Panc1 (cell line): ENCODE data around the gene AGPAT1. TPM values are rescaled to one million over a fixed set of nuclear protein-coding genes. Genes with fewer than 3 reads are reported as not detected.

ENCODE experiments used
- ATAC-seq: fragments of 200-7000 bp; cut with Tn5 transposase; 2 replicates; pipeline ENCODE4 v1.9.1; 2020; ENCODE audit warnings: mild to moderate bottlenecking, moderate library complexity
- BruUV-seq: library from RNA; stranded (reverse); fragments of 400-500 nt; replicated peaks from 2 replicates; lab custom pipeline; 2021; lab: Mats Ljungman, UMichigan
- CTCF ChIA-PET: fragments of 300-600 bp; sonication (Branson Sonifier 250); formaldehyde crosslinking; loops from one replicate; lab custom pipeline; 2022; ENCODE audit warnings: antibody characterized with exemption; lab: Charles Lee
- POLR2A ChIA-PET: fragments of 300-600 bp; sonication (Branson Sonifier 250); formaldehyde crosslinking; loops from one replicate; lab custom pipeline; 2022; ENCODE audit warnings: antibody characterized with exemption; lab: Charles Lee
- DNase-seq: peaks from one replicate; pipeline ENCODE4 v3.0.0-alpha.2; 2010; ENCODE audit warnings: low read depth, low spot score
- H3K27ac ChIP-seq: 2 replicates; pipeline ENCODE4 v1.5.1; 2011; ENCODE audit warnings: mild to moderate bottlenecking, low read length, inconsistent platforms
- H3K27me3 ChIP-seq: fragments of 200-500 bp; sonication (Bioruptor generic); 2 replicates; pipeline ENCODE4 v1.6.0; 2014; ENCODE audit warnings: low read length, inconsistent platforms; ENCODE audit not compliant: control insufficient read depth, insufficient read depth
- H3K36me3 ChIP-seq: fragments of 200-500 bp; sonication (Bioruptor generic); 2 replicates; pipeline ENCODE4 v1.5.1; 2014; ENCODE audit warnings: inconsistent platforms, mild to moderate bottlenecking, low read length, moderate library complexity; ENCODE audit not compliant: control insufficient read depth, insufficient read depth
- H3K4me1 ChIP-seq: 2 replicates; pipeline ENCODE4 v1.5.1; 2011; ENCODE audit warnings: inconsistent platforms, mild to moderate bottlenecking, low read length, moderate library complexity; ENCODE audit not compliant: control insufficient read depth, insufficient read depth
- H3K4me3 ChIP-seq, 2 experiments: 2 replicates each; pipeline ENCODE4 v1.5.1; 2011 to 2012; ENCODE audit warnings: low read depth in 2 of 2, low read length in 2 of 2, mild to moderate bottlenecking in 2 of 2, inconsistent platforms in 1 of 2, moderate library complexity in 1 of 2
- H3K9me3 ChIP-seq: fragments of 200-500 bp; sonication (Bioruptor generic); 2 replicates; pipeline ENCODE4 v1.5.1; 2014; ENCODE audit warnings: low read depth, mild to moderate bottlenecking, inconsistent platforms, low read length, moderate library complexity; ENCODE audit not compliant: control insufficient read depth, insufficient read depth
- CTCF ChIP-seq: fragments of 450-650 bp; IDR thresholded peaks from 2 replicates; pipeline ENCODE4 v1.5.1; 2017; ENCODE audit warnings: mild to moderate bottlenecking
- POLR2AphosphoS5 ChIP-seq: IDR thresholded peaks from 2 replicates; pipeline ENCODE4 v1.6.1; 2012; ENCODE audit warnings: mild to moderate bottlenecking, low read depth, low read length, moderate library complexity
- REST ChIP-seq, 2 experiments: IDR thresholded peaks; 2 replicates each; pipeline ENCODE4 v1.6.1; 2011 to 2012; ENCODE audit warnings: low read depth in 2 of 2, control low read depth in 1 of 2, low read length in 1 of 2, mild to moderate bottlenecking in 1 of 2, moderate library complexity in 1 of 2; ENCODE audit not compliant: insufficient read depth in 1 of 2
- SIN3A ChIP-seq: IDR thresholded peaks from 2 replicates; pipeline ENCODE4 v1.6.1; 2012; ENCODE audit warnings: low read depth, mild to moderate bottlenecking, low read length, moderate library complexity, borderline replicate concordance; ENCODE audit not compliant: insufficient read depth
- TCF7L2 ChIP-seq: IDR thresholded peaks from 2 replicates; pipeline ENCODE4 v1.6.1; 2011; ENCODE audit warnings: mild to moderate bottlenecking, low read depth, low read length, inconsistent platforms
- in situ Hi-C: cut with HindIII; loops from 2 replicates; pipeline ENCODE4 v1.10.0; 2016; ENCODE audit warnings: low sequenced_read_pairs, low pct_unique_long_range_greater_than_20kb
- intact Hi-C: fragments of 100-400 bp; cut with micrococcal nuclease; formaldehyde crosslinking; loops from one replicate; pipeline ENCODE4 v1.10.0; 2022; ENCODE audit not compliant: unreplicated experiment
- total RNA-seq: library from RNA; stranded (reverse); gene quantifications from one replicate; pipeline ENCODE4 v1.2.1, GENCODE V29; 2021; ENCODE audit not compliant: unreplicated experiment

The AGPAT1 gene
- total RNA-seq, 1 experiment from 2014 or later = 88.4 TPM

GRCh38 chr6:32167761-32168262, 8.1 kb downstream of the AGPAT1 start:
- DNase-seq (no peak), ATAC-seq (no peak)
- in situ Hi-C loops (no loop called here), intact Hi-C loops (no loop called here)
- H3K9me3 ChIP-seq = no peaks in the 10 kb centered on the region
- peaks cover under 1% of the 10 kb centered on the region; the same call in 1 of the 2 replicates for H3K4me1 ChIP-seq
- H3K4me3 ChIP-seq = no peak overlapping the region
- H3K36me3 ChIP-seq = 0 out of 2 replicates have a peak, but pooled peaks cover 2% of the 10 kb centered on the region
- TF ChIP-seq TCF7L2 (no peak), SIN3A (no peak), CTCF (no peak), POLR2AphosphoS5 (no peak), REST (IDR thresholded peaks at IDR 0.05; ENCODE audit: insufficient read depth in 1 of 2, low read depth in 2 of 2, low read length in 1 of 2) (no peak)
- CTCF ChIA-PET = no interaction called here
- no peaks in the 10 kb centered on the region for H3K27me3 ChIP-seq
- no peak overlapping the region for H3K27ac ChIP-seq
- no TSS peak for BruUV-seq
- POLR2A ChIA-PET = no interaction called here

- BruUV-seq = no TSS peak
- H3K27ac ChIP-seq = no peak overlapping the region
- H3K27me3 ChIP-seq = no peaks in the 10 kb centered on the region
- DNase-seq (no peak), ATAC-seq (peak; percentile 31; the same call in 1 of the 2 replicates)
- TF ChIP-seq CTCF = no peak
- TF ChIP-seq REST (IDR thresholded peaks at IDR 0.05; ENCODE audit: insufficient read depth in 1 of 2, low read depth in 2 of 2, low read length in 1 of 2) = no peak
- TF ChIP-seq POLR2AphosphoS5 = no peak
- no peak for TF ChIP-seq TCF7L2
- no peak for TF ChIP-seq SIN3A
- ChIA-PET CTCF (no interaction called here), POLR2A (no interaction called here)
- no peak overlapping the region for H3K4me3 ChIP-seq
- intact Hi-C loops (no loop called here), in situ Hi-C loops (no loop called here)
- no peaks in the 10 kb centered on the region for H3K9me3 ChIP-seq
- H3K4me1 ChIP-seq = no peaks in the 10 kb centered on the region
- H3K36me3 ChIP-seq = 0 out of 2 replicates have a peak, but pooled peaks cover 2% of the 10 kb centered on the region
Measured at GRCh38 chr6:32167154-32167760, 8.6 kb downstream of the AGPAT1 start.
